AG04450 (cell line): ENCODE measurements around the gene ELP2. TPM values are rescaled to one million over a fixed set of nuclear protein-coding genes. Genes with fewer than 3 reads are reported as not detected.

Experiments
- CTCF ChIA-PET: fragments of 300-600, 350-600 bp; formaldehyde crosslinking; extraction: SDS; loops from one replicate; lab custom pipeline; 2022; ENCODE audit warnings: antibody characterized with exemption, inconsistent platforms; lab: Charles Lee
- POLR2A ChIA-PET: fragments of 350-600 bp; formaldehyde crosslinking; extraction: SDS; loops from one replicate; lab custom pipeline; 2021; ENCODE audit warnings: antibody characterized with exemption, inconsistent platforms; lab: Yijun Ruan, JAX
- DNase-seq: peaks from one replicate; pipeline ENCODE4 v3.0.0-alpha.2; 2011; ENCODE audit warnings: low read depth, low spot score
- H3K27ac ChIP-seq: one replicate; pipeline ENCODE4 v1.5.1; 2012; ENCODE audit warnings: low read depth, low read length, control low read depth
- H3K27me3 ChIP-seq: one replicate; pipeline ENCODE4 v1.6.0; 2012; ENCODE audit warnings: low read length; ENCODE audit not compliant: control insufficient read depth, insufficient read depth
- H3K4me3 ChIP-seq: 2 replicates; pipeline ENCODE4 v1.5.1; 2011; ENCODE audit warnings: mild to moderate bottlenecking, low read depth, low read length, control low read depth
- H3K9me3 ChIP-seq: 2 replicates; pipeline ENCODE4 v1.5.1; 2012; ENCODE audit warnings: low read length; ENCODE audit not compliant: control insufficient read depth, insufficient read depth
- CTCF ChIP-seq: IDR thresholded peaks from 2 replicates; pipeline ENCODE4 v1.5.1; 2011; ENCODE audit warnings: low read depth, low read length, control low read depth, inconsistent platforms
- polyA plus RNA-seq: library from polyadenylated mRNA; depleted of rRNA; stranded (reverse); fragments of >200 nt; gene quantifications from 2 replicates; pipeline ENCODE4 v1.2.3, GENCODE V29; 2011

Gene ELP2
- polyA plus RNA-seq, 1 experiment = 122 TPM

GRCh38 chr18:36211612-36212065, 81.9 kb downstream of the ELP2 start:
- no peak for DNase-seq
- ChIA-PET CTCF (interaction anchor here (0.7 kb wide), 1 partner anchor 26 kb away, joined by 3 read pairs; no protein-coding TSS in a partner anchor), POLR2A (interaction anchor here (0.6 kb wide), 1 partner anchor 14 kb away, joined by 4 read pairs; no protein-coding TSS in a partner anchor)
- TF ChIP-seq CTCF = no peak
- Histone ChIP-seq H3K4me3 (no peak overlapping the region), H3K27ac (no peak overlapping the region), H3K27me3 (no peaks in the 10 kb centered on the region), H3K9me3 (no peaks in the 10 kb centered on the region)

- DNase-seq = no peak
- Histone ChIP-seq H3K4me3 (no peak overlapping the region), H3K27ac (no peak overlapping the region), H3K9me3 (no peaks in the 10 kb centered on the region), H3K27me3 (no peaks in the 10 kb centered on the region)
- ChIA-PET CTCF (interaction anchor here (0.7 kb wide), 1 partner anchor 27 kb away, joined by 3 read pairs; no protein-coding TSS in a partner anchor), POLR2A (interaction anchor here (0.6 kb wide), 1 partner anchor 15 kb away, joined by 4 read pairs; no protein-coding TSS in a partner anchor)
- peak; percentile 32; the same call in 1 of the 2 replicates for TF ChIP-seq CTCF
Observed at GRCh38 chr18:36212301-36213171, 82.8 kb downstream of the ELP2 start.

GRCh38 chr18:36214811-36215210, 85.1 kb downstream of the ELP2 start:
- ChIA-PET POLR2A (no interaction called here), CTCF (no interaction called here)
- H3K4me3 ChIP-seq = no peak overlapping the region

GRCh38 chr18:36215577-36215976, 85.9 kb downstream of the ELP2 start:
- DNase-seq = no peak
- ChIA-PET CTCF (no interaction called here), POLR2A (no interaction called here)
- Histone ChIP-seq H3K27me3 (no peaks in the 10 kb centered on the region), H3K4me3 (no peak overlapping the region), H3K27ac (no peak overlapping the region), H3K9me3 (no peaks in the 10 kb centered on the region)
- TF ChIP-seq CTCF = no peak

More at GRCh38 chr18:36214811-36215210, 85.1 kb downstream of the ELP2 start:
- DNase-seq = no peak
- H3K27me3 ChIP-seq = no peaks in the 10 kb centered on the region
- TF ChIP-seq CTCF = no peak
- no peaks in the 10 kb centered on the region for H3K9me3 ChIP-seq
- H3K27ac ChIP-seq = no peak overlapping the region

GRCh38 chr18:36217348-36217747, 87.6 kb downstream of the ELP2 start:
- no peak for TF ChIP-seq CTCF
- Histone ChIP-seq H3K4me3 (no peak overlapping the region), H3K27me3 (no peaks in the 10 kb centered on the region), H3K27ac (no peak overlapping the region), H3K9me3 (no peaks in the 10 kb centered on the region)
- CTCF ChIA-PET = interaction anchor here (2.9 kb wide), 1 partner anchor 67 kb away, joined by 6 read pairs; no protein-coding TSS in a partner anchor
- POLR2A ChIA-PET = no interaction called here
- DNase-seq = no peak
